ENCODE results near the gene TMEM248. TPM values are rescaled to one million over a fixed set of nuclear protein-coding genes. Genes with fewer than 3 reads are reported as not detected.

TMEM248 gene
- total RNA-seq, 2 donors from 2014 or later: 61.9 to 111 TPM

- no peak for TF ChIP-seq CTCF (IDR thresholded peaks at IDR 0.05)
- peaks cover 0 to 36% of the 10 kb centered on the region in 2 donors for H3K4me1 ChIP-seq
- no peaks in the 10 kb centered on the region for H3K9me3 ChIP-seq
- DNase-seq (ENCODE audit: low spot score): no peak
- H3K27ac ChIP-seq: no peak overlapping the region
- no peaks in the 10 kb centered on the region for H3K27me3 ChIP-seq
- H3K36me3 ChIP-seq: no peaks in the 10 kb centered on the region
- H3K4me3 ChIP-seq: no peak overlapping the region
These were observed 6.4 kb downstream of the TMEM248 start for GRCh38 chr7:66927348-66927948.

- H3K27ac ChIP-seq: no peak overlapping the region
- no peaks in the 10 kb centered on the region for H3K36me3 ChIP-seq
- H3K4me1 ChIP-seq: peaks cover 0 to 27% of the 10 kb centered on the region in 2 donors
- no peak for TF ChIP-seq CTCF (IDR thresholded peaks at IDR 0.05)
- no peaks in the 10 kb centered on the region for H3K9me3 ChIP-seq
- DNase-seq (ENCODE audit: low spot score): no peak
- H3K27me3 ChIP-seq: no peaks in the 10 kb centered on the region
- H3K4me3 ChIP-seq: no peak overlapping the region
These were observed 7.4 kb downstream of the TMEM248 start for GRCh38 chr7:66928388-66928787.

GRCh38 chr7:66929165-66929564, 8.1 kb downstream of the TMEM248 start:
- H3K4me3 ChIP-seq: no peak overlapping the region
- no peak for DNase-seq (ENCODE audit: low spot score)

GRCh38 chr7:66929935-66930334, 8.9 kb downstream of the TMEM248 start:
- Histone ChIP-seq H3K9me3 (no peaks in the 10 kb centered on the region), H3K36me3 (no peaks in the 10 kb centered on the region), H3K4me1 (peaks cover 0 to 15% of the 10 kb centered on the region in 2 donors), H3K4me3 (no peak overlapping the region), H3K27ac (no peak overlapping the region), H3K27me3 (no peaks in the 10 kb centered on the region)
- no peak for DNase-seq (ENCODE audit: low spot score)
- TF ChIP-seq CTCF (IDR thresholded peaks at IDR 0.05): no peak

More at GRCh38 chr7:66929165-66929564, 8.1 kb downstream of the TMEM248 start:
- Histone ChIP-seq H3K4me1 (peaks cover 0 to 20% of the 10 kb centered on the region in 2 donors), H3K27ac (no peak overlapping the region), H3K36me3 (no peaks in the 10 kb centered on the region), H3K27me3 (no peaks in the 10 kb centered on the region), H3K9me3 (no peaks in the 10 kb centered on the region)
- no peak for TF ChIP-seq CTCF (IDR thresholded peaks at IDR 0.05)

GRCh38 chr7:66930341-66930740, 9.3 kb downstream of the TMEM248 start:
- no peaks in the 10 kb centered on the region for H3K36me3 ChIP-seq
- no peaks in the 10 kb centered on the region for H3K9me3 ChIP-seq
- no peak overlapping the region for H3K4me3 ChIP-seq
- H3K4me1 ChIP-seq: peaks cover 0 to 15% of the 10 kb centered on the region in 2 donors
- no peak overlapping the region for H3K27ac ChIP-seq
- DNase-seq (ENCODE audit: low spot score): no peak
- H3K27me3 ChIP-seq: no peaks in the 10 kb centered on the region
- no peak for TF ChIP-seq CTCF (IDR thresholded peaks at IDR 0.05)

- H3K27ac ChIP-seq: no peak overlapping the region
- no peak for DNase-seq (ENCODE audit: low spot score)
- no peaks in the 10 kb centered on the region for H3K9me3 ChIP-seq
- H3K36me3 ChIP-seq: no peaks in the 10 kb centered on the region
- peaks cover 0 to 15% of the 10 kb centered on the region in 2 donors for H3K4me1 ChIP-seq
- TF ChIP-seq CTCF (IDR thresholded peaks at IDR 0.05): no peak
- no peaks in the 10 kb centered on the region for H3K27me3 ChIP-seq
- no peak overlapping the region for H3K4me3 ChIP-seq
These were observed 12.4 kb downstream of the TMEM248 start for GRCh38 chr7:66933469-66933868.

Data from right atrium auricular region (tissue), 2 donors.